ENCODE data around the gene TMEM185A. TPM values are rescaled to one million over a fixed set of nuclear protein-coding genes. Genes with fewer than 3 reads are reported as not detected.

The TMEM185A gene
- total RNA-seq, 1 donor from 2014 or later = 28.5 TPM

DNA sequence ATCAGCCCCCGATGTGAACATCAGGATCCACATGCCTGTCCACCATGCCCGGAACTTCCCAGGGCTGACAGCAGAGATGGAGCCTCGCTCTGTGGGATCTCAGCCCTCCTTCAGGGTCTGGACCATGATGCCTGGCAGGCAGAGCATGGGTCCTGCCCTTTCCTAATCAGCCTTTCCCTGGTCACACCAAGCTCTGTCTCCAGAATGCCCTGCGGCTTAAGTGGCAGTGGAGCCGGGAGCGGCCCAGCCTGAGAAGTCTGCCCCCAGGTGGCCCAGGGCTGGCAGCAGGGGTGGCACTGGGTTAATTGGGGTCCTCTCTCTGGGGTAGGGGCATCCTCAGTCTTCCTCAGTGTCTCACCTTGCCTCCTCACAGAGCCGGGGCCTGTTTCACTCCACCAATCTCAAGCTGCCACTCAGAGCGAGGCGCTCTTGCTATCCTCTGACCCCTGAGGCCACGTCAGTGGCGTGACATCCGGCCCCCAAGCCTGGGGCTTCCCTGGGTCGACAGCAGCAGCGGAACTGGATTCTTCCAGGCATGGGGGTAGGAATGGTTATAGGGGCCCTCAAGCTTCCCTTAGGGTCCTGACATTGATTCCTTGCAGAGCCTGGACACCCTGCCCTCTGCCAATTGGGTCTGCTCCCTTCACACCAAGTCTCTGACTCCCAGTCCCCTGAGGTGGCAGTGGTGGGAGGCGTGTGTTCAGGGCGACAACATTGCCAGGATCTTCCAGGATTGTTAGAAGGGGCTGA, 20.8 kb upstream of the TMEM185A start:
- TF ChIP-seq, protein P1, sequence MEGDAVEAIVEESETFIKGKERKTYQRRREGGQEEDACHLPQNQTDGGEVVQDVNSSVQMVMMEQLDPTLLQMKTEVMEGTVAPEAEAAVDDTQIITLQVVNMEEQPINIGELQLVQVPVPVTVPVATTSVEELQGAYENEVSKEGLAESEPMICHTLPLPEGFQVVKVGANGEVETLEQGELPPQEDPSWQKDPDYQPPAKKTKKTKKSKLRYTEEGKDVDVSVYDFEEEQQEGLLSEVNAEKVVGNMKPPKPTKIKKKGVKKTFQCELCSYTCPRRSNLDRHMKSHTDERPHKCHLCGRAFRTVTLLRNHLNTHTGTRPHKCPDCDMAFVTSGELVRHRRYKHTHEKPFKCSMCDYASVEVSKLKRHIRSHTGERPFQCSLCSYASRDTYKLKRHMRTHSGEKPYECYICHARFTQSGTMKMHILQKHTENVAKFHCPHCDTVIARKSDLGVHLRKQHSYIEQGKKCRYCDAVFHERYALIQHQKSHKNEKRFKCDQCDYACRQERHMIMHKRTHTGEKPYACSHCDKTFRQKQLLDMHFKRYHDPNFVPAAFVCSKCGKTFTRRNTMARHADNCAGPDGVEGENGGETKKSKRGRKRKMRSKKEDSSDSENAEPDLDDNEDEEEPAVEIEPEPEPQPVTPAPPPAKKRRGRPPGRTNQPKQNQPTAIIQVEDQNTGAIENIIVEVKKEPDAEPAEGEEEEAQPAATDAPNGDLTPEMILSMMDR (conservative IDR thresholded peaks at IDR 0.05) = no peak
- H3K36me3 Mint-ChIP-seq (ENCODE audit: low read depth) = no peaks in the 10 kb centered on the region
- H3K9me3 Mint-ChIP-seq = peaks cover 4% of the 10 kb centered on the region

DNA sequence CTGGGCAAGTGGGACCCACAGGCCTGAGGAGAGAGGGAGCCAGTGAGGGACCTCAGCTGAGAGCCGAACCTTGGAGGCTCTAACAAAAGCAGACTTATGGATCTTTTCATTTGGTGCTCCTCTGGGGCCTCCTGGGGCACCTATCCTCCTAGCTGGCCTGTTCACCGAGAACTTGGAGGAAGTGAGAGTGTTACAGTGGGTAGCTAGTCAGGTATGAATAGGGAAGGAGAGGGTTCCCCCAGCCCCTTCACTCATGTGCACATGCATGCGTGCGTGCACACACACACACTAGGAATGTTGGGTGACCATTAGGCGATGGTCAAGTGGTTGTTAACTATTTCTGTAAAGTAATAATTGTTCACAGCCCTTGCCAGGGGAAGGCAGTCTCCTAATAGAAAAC, 18.6 kb upstream of the TMEM185A start:
- Mint-ChIP-seq H3K27me3 (ENCODE audit: low read depth) (no peaks in the 10 kb centered on the region), H3K27ac (ENCODE audit: unreplicated experiment) (no peak overlapping the region), H3K4me3 (no peak overlapping the region), H3K36me3 (ENCODE audit: low read depth) (no peaks in the 10 kb centered on the region), H3K4me1 (no peaks in the 10 kb centered on the region), H3K9me3 (peaks cover 4% of the 10 kb centered on the region)
- TF ChIP-seq, protein P1 (conservative IDR thresholded peaks at IDR 0.05) = no peak
- no peak for DNase-seq (ENCODE audit: low read depth, low spot score)

More for the DNA sequence above, 20.8 kb upstream of the TMEM185A start:
- Mint-ChIP-seq H3K4me1 (no peaks in the 10 kb centered on the region), H3K27me3 (ENCODE audit: low read depth) (no peaks in the 10 kb centered on the region), H3K27ac (ENCODE audit: unreplicated experiment) (no peak overlapping the region), H3K4me3 (no peak overlapping the region)
- DNase-seq (ENCODE audit: low read depth, low spot score) = no peak

- peaks cover 4% of the 10 kb centered on the region for H3K9me3 Mint-ChIP-seq
- no peak for DNase-seq (ENCODE audit: low read depth, low spot score)
Measured at GRCh38 chrX:149648932-149649331, 17.3 kb upstream of the TMEM185A start.

DNA sequence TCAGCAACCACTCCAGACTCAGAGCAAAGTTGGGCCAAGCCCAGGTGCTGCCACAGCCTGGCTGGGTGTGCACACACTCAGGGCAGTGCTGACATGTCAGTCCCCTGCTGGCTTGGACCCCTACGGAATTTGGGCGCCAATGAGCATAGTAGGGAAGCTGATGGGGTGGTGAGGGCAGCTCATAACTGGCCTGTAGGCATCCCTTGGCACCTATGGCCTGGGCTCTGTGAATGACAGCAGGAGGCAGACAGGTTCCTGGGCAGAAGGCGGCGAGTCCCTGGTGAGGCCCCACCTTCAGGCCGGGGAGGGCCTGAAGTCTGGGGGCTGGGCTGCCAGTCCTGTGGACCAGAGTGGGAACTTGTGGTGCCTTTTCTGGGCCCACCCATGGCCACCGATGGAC, 15.9 kb upstream of the TMEM185A start:
- TF ChIP-seq, protein P1 (conservative IDR thresholded peaks at IDR 0.05) = no peak
- Mint-ChIP-seq H3K9me3 (peaks cover 4% of the 10 kb centered on the region), H3K27ac (ENCODE audit: unreplicated experiment) (no peak overlapping the region)

More at GRCh38 chrX:149648932-149649331, 17.3 kb upstream of the TMEM185A start:
- Mint-ChIP-seq H3K4me3 (no peak overlapping the region), H3K36me3 (ENCODE audit: low read depth) (no peaks in the 10 kb centered on the region), H3K4me1 (no peaks in the 10 kb centered on the region), H3K27ac (ENCODE audit: unreplicated experiment) (no peak overlapping the region), H3K27me3 (ENCODE audit: low read depth) (no peaks in the 10 kb centered on the region)
- TF ChIP-seq, protein P1 (conservative IDR thresholded peaks at IDR 0.05) = no peak

GRCh38 chrX:149643496-149643895, 11.9 kb upstream of the TMEM185A start:
- Mint-ChIP-seq H3K4me3 (no peak overlapping the region), H3K27me3 (ENCODE audit: low read depth) (no peaks in the 10 kb centered on the region), H3K27ac (ENCODE audit: unreplicated experiment) (no peak overlapping the region), H3K9me3 (peaks cover under 1% of the 10 kb centered on the region), H3K4me1 (no peaks in the 10 kb centered on the region), H3K36me3 (ENCODE audit: low read depth) (no peaks in the 10 kb centered on the region)
- DNase-seq (ENCODE audit: low read depth, low spot score) = no peak
- TF ChIP-seq, protein P1 (conservative IDR thresholded peaks at IDR 0.05) = no peak

More for the DNA sequence above, 15.9 kb upstream of the TMEM185A start:
- no peak for DNase-seq (ENCODE audit: low read depth, low spot score)
- H3K4me1 Mint-ChIP-seq = no peaks in the 10 kb centered on the region
- H3K27me3 Mint-ChIP-seq (ENCODE audit: low read depth) = no peaks in the 10 kb centered on the region
- H3K4me3 Mint-ChIP-seq = no peak overlapping the region
- no peaks in the 10 kb centered on the region for H3K36me3 Mint-ChIP-seq (ENCODE audit: low read depth)

Data from neural crest cell (in vitro differentiated cells).